ENCODE measurements around the gene ZGPAT. TPM values are rescaled to one million over a fixed set of nuclear protein-coding genes. Genes with fewer than 3 reads are reported as not detected.

ZGPAT gene
- total and polyA plus RNA-seq, 2 of the 8 experiments (the other 6 are each of a cell fraction or from before 2014, with no cell fraction given), result 14.5 to 21.4 TPM

GRCh38 chr20:63667858-63668257 is 40.0 kb upstream of the ZGPAT start:
- Histone ChIP-seq H4K5ac (ENCODE audit: insufficient read length, low read depth, low read length) (no peak overlapping the region), H4K20me1 (replicated peaks in 1 of 2; ENCODE audit: control insufficient read depth in 1 of 2, insufficient read depth in 2 of 2, low read length in 2 of 2) (peaks cover 2 to 6% of the 10 kb centered on the region in 2 experiments), H3K14ac (ENCODE audit: insufficient read length) (no peak overlapping the region), H3K23me2 (ENCODE audit: low read depth, low read length) (no peaks in the 10 kb centered on the region), H3K27me3 (replicated peaks in 1 of 4; ENCODE audit: control insufficient read depth in 3 of 4, extremely low read depth in 1 of 4, insufficient read depth in 3 of 4, low read length in 3 of 4) (no peaks in the 10 kb centered on the region), H3K4ac (replicated peaks; ENCODE audit: insufficient read length, low read depth, low read length) (no peak overlapping the region), H3K9me3 (ENCODE audit: insufficient read depth in 2 of 2, low read depth in 1 of 2, low read length in 1 of 2) (no peaks in the 10 kb centered on the region), H3K79me2 (ENCODE audit: control insufficient read depth in 1 of 2, insufficient read depth in 2 of 2, low read length in 2 of 2) (no peaks in the 10 kb centered on the region), H2BK15ac (ENCODE audit: low read length) (no peak overlapping the region), H4K8ac (ENCODE audit: extremely low read depth, insufficient read depth, low read length) (no peak overlapping the region), H2BK5ac (ENCODE audit: low read depth, low read length) (no peak overlapping the region), H4K91ac (replicated peaks; ENCODE audit: insufficient read length, low read length) (no peak overlapping the region), H2BK120ac (replicated peaks; ENCODE audit: low read depth, low read length) (no peak overlapping the region), H3K23ac (ENCODE audit: insufficient read length) (no peak overlapping the region), H3K4me2 (ENCODE audit: insufficient read depth in 1 of 2, low read depth in 2 of 2, low read length in 2 of 2) (no peak overlapping the region), H2BK12ac (ENCODE audit: low read depth, low read length) (no peak overlapping the region), H2AFZ (ENCODE audit: low read length) (no peak overlapping the region), H2AK5ac (ENCODE audit: low read depth, low read length) (no peak overlapping the region), H3K4me1 (replicated peaks in 1 of 4; ENCODE audit: control insufficient read depth in 3 of 4, insufficient read depth in 4 of 4, low read length in 3 of 4) (no peaks in the 10 kb centered on the region), H3K18ac (ENCODE audit: extremely low read depth, low read length) (no peak overlapping the region), H3K27ac (ENCODE audit: low read depth, low read length) (no peak overlapping the region), H3K9ac (replicated peaks in 1 of 4; ENCODE audit: extremely low read depth in 1 of 4, low read depth in 3 of 4, low read length in 3 of 4) (no peak overlapping the region), H3K79me1 (ENCODE audit: low read depth, low read length) (no peaks in the 10 kb centered on the region; the same call in 1 of the 2 replicates), H3K56ac (replicated peaks; ENCODE audit: insufficient read length, low read depth, low read length) (no peak overlapping the region), H2BK20ac (ENCODE audit: low read length) (no peak overlapping the region), H3K4me3 (ENCODE audit: extremely low read depth in 1 of 4, insufficient read depth in 2 of 4, low read depth in 3 of 4, low read length in 4 of 4) (no peak overlapping the region), H3K36me3 (ENCODE audit: control insufficient read depth in 2 of 4, insufficient read depth in 4 of 4, low read length in 3 of 4) (peaks cover 2 to 25% (median 15%) of the 10 kb centered on the region in 4 experiments; a peak in 7 of 8 replicates)
- ChIA-PET POLR2A (ENCODE audit: partially characterized antibody) (interaction anchor here (0.6 to 1.6 kb wide), 5 partner anchors 9 to 47 kb away, joined by 3 to 4 read pairs (median 3); no protein-coding TSS in a partner anchor), CTCF (ENCODE audit: partially characterized antibody) (interaction anchor here (1.1 kb wide), 1 partner anchor 49 kb away, joined by 3 read pairs; no protein-coding TSS in a partner anchor)
- 88% methylated on average over 9 of the region's 16 CpGs; no CpG with 5 or more reads in 1 of the 2 experiments for WGBS, 2 experiments (ENCODE audit: extremely low coverage in 1 of 2, insufficient coverage in 1 of 2, insufficient read length in 1 of 2, insufficient replicate concordance in 2 of 2, low coverage in 1 of 2, low lambda C conversion rate in 2 of 2, missing lambda C conversion rate in 1 of 2)
- DNase-seq (ENCODE audit: low read depth in 1 of 2, low spot score in 2 of 2) (no peak), FAIRE-seq (no peak)
- TF ChIP-seq RXRA (IDR thresholded peaks at IDR 0.05; ENCODE audit: insufficient read depth, low read depth, low read length), result no peak
- TF ChIP-seq SP2 (IDR thresholded peaks at IDR 0.05; ENCODE audit: low read length), result no peak
- no peak for TF ChIP-seq TAF1 (IDR thresholded peaks at IDR 0.05; ENCODE audit: low read depth, low read length)
- no peak for TF ChIP-seq MAFK (IDR thresholded peaks at IDR 0.05; ENCODE audit: low read depth, low read length)
- no peak for TF ChIP-seq RAD21 (IDR thresholded peaks at IDR 0.05 in 1 of 2, conservative IDR thresholded peaks at IDR 0.05 in 1 of 2; ENCODE audit: low read depth in 2 of 2, low read length in 2 of 2)
- no peak for TF ChIP-seq ATF2 (IDR thresholded peaks at IDR 0.05; ENCODE audit: low read length)
- no peak for TF ChIP-seq SUZ12 (IDR thresholded peaks at IDR 0.05; ENCODE audit: low read length)
- TF ChIP-seq SP4 (IDR thresholded peaks at IDR 0.05; ENCODE audit: low read length), result no peak
- TF ChIP-seq USF2 (IDR thresholded peaks at IDR 0.05; ENCODE audit: low read length), result no peak
- TF ChIP-seq BRCA1 (IDR thresholded peaks at IDR 0.05; ENCODE audit: low read depth, low read length), result no peak
- no peak for TF ChIP-seq CBX8 (IDR thresholded peaks at IDR 0.05; ENCODE audit: borderline replicate concordance, low read depth, low read length)

Data from H1 (cell line).